KBM-7 (cell line): ENCODE measurements around the gene KCNQ1OT1.

Experiments used
- DNase-seq: peaks from one replicate; pipeline ENCODE4 v3.0.0-alpha.2; 2015
- in situ Hi-C: fragments of 300-500 bp; cut with MboI; formaldehyde crosslinking; loops from 2 replicates; pipeline ENCODE4 v1.14.3; 2020; ENCODE audit warnings: low sequenced_read_pairs, low pct_unique_long_range_greater_than_20kb, mixed read lengths

Gene KCNQ1OT1

DNA sequence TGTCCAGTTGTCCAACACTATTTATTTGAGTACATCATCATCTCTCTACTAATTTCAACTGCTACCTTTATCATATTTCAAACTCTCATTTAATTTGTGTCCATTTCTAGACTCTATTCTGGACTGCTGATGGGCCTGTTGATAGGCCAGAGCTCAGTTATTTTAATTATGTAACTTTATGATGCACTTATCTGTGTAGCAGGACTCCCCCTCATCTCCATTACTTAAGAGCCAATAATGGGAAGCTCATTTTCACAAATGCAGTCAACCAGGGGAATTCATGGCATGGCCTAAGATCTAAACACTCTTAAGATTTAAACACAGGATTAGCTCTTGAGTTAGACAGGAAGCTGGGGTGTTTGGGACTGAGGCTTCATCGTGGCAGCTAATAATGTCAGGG lies 21.4 kb downstream of the KCNQ1OT1 start:
- in situ Hi-C loops: no loop called here
- DNase-seq: no peak

DNA sequence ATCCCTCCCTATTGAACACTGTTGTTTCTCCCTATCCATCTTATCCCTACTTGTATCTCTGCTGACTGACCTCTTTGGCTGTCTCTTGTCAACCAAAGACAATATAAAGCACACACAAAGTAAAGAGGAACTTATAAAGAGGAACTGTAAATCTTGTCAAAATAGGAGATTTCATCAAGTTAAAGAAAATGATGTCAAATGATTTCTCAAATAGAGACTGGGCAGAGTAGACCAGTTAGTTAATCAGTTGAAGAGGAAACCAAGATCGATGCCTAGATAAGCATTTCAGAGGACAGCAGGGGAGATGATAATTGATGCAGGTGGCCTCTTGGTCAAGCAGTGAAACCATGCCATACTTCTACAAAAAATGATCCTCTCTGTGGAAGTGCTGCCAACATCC lies 22.7 kb downstream of the KCNQ1OT1 start:
- DNase-seq: peak; percentile 61

DNA sequence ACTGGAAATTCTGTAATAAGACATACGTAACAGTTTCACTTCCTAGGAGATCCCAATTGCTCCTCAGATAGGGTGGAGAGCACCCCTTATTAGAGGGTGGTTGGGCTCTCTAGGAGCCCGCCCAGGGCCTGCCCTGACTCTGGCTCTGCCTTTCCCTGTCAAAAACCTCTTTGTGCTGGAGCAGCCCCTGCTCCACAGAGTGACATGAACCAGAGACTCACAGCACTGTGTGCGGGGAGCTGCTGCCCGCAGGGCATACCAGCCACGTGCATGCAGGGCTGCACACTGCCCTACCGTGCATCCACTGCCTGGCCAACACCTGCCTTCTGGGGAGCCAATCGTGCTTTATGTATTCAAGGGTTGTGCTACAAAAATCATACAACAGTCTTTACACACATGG lies 24.3 kb downstream of the KCNQ1OT1 start:
- no peak for DNase-seq
- in situ Hi-C loops: no loop called here

More for the DNA sequence above, 22.7 kb downstream of the KCNQ1OT1 start:
- in situ Hi-C loops: no loop called here

DNA sequence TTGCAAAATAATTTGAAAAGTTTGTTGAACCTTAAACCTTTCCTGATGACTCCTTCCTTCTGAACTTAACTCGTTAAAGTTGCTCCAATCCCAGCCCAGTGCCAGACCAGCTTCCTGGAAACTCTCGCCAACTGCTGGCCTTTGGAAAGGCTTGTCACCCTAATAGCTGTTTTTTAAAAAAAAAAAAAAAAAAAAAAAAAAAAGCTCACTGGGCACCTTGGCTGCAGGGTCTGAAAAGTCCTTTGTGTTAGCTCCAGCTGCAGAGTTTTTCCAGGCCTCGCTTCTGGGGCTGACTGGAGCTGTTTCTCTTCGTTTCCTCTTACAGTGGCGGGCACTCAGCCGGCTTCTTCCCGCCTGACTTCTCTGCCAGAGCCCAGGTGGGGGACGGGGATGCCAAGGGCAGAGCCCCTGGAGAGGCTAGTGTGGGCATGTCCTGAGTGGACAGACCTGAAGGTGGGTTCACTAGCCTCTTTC lies 25.1 kb downstream of the KCNQ1OT1 start:
- in situ Hi-C loops: no loop called here

DNA sequence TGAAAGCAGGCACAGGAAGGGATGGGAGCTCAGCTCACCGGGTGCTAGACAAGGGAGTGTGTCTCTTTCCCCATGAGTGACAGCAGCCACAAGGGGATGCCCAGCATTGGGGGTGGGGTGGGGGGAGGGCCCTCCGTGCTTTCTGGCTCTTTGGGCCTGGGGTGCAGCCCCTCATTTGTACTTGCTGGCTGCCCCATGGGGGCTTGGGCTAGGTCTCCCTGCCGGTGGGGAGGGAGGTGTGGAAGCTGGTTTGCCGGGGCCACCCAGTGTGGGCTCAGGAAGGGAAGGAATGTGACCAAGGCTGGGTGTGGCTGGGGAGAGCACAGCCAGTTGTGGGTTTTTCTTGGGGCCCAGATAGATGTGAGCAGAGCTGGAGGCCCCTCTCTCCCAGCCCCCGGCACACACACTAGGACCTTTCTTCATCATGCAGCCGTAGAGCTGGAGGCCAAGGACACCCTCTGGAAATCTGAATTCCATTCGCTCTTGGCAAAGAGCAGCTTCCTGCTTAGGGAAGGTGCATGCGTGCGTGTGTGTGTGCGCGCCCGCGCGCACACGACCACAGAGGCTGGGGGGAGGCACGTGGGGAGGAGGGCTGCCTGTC lies 25.8 kb downstream of the KCNQ1OT1 start:
- in situ Hi-C loops: no loop called here
- DNase-seq: peak; percentile 30

More for the DNA sequence above, 25.1 kb downstream of the KCNQ1OT1 start:
- DNase-seq: no peak

DNA sequence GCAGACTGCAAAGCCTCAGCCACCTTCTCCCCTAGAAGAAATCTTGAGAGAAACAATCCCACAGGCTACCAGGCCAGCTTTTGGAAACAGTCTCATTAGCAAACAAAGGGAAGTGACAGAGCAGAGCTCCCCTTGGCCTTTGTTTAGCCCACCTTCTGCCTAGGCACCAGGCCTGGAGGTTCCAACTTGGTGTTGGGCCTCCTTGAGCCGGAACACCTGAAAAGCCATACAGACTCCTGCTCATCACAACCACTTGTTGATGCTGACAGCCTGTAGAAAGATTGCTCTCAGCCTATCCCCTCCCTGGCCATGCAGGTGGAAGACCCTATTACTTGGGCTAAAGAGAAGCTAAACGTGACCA lies 26.6 kb downstream of the KCNQ1OT1 start:
- no peak for DNase-seq
- in situ Hi-C loops: no loop called here

DNA sequence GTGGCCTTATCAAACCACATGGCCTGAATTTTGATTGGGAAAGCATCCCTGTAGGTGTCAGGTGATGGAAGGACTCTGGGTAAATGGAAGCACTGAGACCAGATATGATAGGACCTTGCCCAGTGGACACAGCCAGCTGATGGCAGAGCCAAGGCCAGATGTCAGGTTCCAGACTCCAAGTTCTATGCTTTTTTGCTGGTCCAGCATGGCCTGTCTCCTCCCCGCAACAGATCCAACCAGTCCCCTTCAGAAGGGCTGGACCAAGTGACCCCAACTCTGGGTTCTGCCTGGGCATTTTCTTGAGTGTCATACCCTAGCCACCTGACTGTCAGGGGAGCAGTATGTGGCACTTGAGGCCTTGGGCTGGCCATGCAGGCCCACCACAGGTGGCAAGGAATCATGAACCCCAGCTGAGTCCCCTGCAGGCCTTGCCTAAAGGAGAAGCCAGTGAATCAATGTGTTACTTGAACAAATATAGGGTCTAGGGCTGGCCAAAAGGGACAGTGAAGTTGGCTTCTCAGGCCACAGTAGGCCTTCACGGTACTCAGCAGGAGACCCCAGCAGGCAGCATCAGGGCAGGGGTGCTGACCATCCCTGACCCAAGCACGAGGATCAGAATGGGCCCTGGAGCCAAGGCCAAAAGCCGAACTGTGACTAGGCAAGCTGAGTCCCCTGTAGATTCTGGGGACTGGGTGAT lies 27.1 kb downstream of the KCNQ1OT1 start:
- in situ Hi-C loops: no loop called here
- DNase-seq: no peak

DNA sequence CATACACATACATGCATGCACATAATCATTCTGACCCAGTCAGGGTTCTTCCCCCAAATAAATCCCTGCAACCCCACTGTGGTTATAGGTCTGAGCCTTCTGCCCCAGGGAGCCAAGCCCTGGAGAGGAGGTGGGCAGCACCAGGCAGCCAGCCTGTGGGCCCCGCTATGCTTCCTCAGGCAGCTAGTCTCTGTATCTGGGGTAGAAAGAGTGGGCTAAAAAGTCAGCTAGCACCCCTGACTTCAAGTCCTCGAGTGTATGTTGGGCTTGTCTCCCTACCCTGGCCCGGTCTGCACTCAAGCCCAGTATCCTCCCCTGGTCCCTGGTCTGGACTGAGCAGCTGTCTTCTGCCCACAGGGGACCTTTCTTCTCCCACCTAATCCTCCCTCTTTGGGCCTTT lies 28.0 kb downstream of the KCNQ1OT1 start:
- in situ Hi-C loops: no loop called here
- DNase-seq: no peak

DNA sequence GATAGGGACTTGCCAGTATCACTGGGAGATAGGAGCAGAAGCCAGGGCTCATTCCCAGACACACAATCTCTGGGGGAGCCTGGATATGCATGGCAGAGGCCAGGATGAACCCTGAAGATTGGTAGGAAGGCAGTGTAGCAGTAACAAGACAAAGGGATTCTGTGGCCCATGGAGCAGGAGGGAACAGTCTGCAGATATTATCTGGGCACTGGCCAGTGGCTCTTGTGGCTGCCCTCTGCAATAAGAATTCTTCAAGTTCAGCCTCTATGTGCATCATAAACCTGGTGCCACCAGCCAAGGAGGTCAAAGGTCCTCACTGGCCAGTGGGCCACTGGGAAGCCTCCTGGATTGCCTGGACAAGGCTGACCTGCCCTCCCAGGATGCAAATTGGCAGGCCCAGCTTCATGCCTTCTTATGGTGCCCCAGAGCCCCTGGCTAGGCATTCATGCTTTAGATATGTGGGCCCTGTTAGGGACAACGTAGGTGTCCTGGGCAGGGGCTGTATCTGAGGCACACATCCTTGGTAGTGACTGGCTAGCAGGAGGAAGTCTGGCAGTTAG lies 29.2 kb downstream of the KCNQ1OT1 start:
- in situ Hi-C loops: no loop called here
- no peak for DNase-seq

DNA sequence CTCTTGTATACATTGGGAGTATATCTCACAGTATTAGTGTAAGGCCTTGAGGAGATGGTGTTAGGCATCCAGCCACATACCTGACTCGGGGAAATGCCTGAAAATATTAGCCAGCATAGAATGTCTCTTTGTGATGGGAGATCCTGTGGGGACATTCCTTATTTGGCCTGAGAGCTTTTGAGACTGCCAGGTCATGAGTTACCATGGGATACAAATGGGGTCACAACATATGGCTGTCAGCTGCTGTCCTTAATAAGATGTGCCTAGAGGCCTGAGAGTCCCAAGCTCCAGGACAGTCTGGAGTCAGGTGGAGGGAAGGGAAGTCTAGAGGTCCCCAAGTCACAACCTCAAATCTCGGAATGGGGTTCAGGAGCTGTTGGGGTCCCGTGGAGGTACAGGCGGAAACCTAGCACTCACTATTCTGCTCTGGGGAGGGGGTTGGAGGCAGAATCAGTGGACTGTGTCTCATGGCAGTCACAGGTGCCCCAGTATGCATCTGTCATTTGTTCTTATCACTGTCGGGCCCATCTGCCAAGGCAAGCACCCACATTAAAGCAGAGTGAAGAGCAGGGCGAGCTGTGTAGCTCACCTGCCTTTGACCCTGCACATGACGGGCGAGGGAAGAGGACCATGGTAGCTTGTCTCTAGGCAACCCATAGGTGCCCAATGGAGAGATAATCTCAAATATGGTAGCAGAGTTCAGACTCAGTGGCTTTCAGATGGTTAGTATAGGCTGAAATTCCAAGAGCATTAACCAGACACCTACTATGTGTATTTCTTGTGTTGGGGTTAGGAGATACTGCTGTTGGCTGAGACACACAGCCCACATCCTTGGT lies 29.9 kb downstream of the KCNQ1OT1 start:
- no peak for DNase-seq
- in situ Hi-C loops: no loop called here

DNA sequence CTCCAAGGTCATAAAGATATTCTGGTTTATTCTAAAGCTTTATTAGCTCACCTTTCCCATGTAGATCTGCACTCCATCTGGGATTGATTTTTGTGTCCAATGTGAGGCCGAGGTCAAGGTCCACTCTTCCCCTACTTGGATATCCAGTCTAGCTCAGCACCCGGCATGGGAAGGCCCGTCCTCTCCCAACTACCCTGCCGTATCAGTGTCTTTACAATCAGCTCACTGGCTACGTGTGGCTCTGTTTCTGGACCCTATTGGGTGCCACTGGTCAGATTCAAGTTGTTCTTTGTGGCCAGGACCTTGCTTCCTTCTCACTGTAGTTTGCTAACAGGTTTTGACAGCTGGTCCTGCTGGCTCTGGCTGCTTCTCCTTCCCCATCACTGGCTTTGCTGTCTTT lies 30.9 kb downstream of the KCNQ1OT1 start:
- in situ Hi-C loops: no loop called here
- no peak for DNase-seq

DNA sequence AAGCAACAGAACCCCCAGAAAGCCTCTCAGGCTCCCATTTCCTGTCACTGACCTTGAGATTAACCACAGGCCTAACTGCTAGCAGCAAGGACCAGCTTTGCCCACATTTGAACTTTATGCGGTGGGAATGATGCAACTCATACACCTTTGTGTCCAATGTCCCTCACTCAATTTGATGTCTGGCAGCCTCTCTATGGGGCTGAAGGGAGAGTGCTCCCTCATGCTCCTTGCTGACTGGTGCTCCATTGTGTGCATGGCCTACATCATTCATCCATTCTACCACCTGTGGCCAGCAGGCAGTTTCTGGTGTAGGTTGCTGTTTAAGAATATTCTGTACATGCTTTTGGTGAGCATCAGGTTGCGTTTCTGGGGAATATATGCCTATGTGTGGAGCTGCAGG lies 31.9 kb downstream of the KCNQ1OT1 start:
- in situ Hi-C loops: no loop called here
- no peak for DNase-seq

DNA sequence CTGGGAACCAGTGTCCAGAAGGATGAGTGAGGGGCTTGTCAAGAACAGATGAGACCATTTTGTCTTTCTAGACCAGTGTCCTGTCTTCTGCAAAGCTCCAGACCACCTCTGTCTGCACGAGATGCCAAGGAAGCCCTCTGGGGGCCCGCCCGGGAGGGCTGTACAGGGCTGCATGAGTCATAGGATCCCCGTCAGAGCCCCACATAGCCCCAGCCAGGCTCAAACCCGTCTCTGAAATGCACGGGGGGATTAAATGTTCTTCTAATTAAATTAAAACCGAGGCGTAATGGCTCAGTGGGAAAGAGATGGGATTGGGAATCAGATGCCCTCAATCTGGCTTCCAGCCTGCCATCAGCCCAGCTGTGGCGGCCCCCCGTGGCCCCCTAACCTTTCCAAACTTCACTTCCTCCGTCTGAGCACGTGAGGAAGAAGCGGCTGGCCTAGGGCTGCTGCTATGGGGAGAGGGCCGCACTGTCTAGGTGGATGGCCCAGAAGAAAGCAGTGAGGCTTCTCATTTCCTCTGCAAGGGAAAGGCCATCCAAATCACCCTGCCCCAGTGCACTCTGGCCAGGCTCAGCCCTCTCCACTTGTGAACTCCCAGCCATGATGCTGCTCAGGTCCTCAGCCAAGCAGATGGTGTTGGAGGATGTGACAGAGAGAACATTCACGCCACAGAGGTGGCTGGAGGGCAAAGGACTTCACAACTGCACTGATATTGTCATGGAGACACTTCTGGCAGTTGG lies 32.8 kb downstream of the KCNQ1OT1 start:
- no peak for DNase-seq
- in situ Hi-C loops: no loop called here

DNA sequence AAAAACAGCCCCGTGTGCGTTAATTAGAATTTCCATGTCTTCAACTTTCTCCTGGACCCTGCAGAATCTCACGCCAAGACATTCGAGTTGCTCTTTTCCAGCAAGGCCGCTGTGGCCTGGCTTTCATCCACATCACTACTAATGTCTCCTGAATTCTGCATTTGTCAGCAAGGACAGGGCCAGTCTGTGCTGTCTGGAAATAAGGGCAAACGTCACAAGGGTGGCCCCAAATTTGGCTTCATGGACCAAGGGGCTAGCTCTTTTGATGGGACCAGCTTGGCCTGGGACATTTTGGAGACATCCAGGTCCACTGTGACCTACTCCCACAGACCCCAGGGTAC lies 33.4 kb downstream of the KCNQ1OT1 start:
- no peak for DNase-seq
- in situ Hi-C loops: no loop called here

DNA sequence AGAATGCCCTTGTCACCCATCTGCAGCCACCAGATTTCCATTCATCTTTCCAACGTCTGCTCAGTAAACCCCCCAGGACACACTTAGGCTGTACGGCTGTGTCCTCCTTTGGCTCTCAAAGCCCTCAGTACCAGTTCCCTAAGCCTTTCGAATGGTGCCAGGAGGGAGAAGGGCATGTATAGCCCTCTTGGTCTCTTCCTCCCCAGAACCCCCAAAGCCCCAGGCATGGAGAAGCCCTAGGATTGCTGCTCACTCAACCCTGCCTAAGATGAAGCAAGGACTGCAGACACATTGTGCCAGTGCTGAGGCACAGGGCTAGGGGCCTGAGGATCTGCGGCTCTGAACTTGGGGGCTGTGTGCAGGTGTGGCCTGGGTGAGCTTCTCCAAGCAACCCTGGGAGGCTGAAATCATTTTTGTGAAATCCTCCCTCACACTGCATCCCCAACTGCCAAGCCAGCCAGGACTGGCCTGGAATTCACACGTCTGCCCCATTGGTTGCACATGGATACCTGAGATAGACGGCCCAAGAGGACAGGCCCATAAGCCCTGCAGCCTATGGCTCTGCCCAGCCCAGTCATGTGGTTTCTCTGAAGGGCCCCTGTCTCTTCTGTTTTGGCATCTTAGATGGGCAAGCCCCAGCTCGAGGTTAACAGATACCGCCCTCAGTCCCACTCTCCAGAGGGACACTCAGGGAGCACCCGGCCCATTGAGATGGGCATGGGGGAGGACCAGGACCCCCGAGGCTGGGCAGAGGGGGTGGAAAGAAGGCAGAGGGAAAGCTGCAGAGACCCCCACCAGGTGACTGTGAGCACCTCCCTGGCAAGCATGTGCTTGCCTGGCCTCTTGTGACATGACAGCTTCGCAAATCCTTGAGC lies 34.0 kb downstream of the KCNQ1OT1 start:
- DNase-seq: no peak
- in situ Hi-C loops: no loop called here

DNA sequence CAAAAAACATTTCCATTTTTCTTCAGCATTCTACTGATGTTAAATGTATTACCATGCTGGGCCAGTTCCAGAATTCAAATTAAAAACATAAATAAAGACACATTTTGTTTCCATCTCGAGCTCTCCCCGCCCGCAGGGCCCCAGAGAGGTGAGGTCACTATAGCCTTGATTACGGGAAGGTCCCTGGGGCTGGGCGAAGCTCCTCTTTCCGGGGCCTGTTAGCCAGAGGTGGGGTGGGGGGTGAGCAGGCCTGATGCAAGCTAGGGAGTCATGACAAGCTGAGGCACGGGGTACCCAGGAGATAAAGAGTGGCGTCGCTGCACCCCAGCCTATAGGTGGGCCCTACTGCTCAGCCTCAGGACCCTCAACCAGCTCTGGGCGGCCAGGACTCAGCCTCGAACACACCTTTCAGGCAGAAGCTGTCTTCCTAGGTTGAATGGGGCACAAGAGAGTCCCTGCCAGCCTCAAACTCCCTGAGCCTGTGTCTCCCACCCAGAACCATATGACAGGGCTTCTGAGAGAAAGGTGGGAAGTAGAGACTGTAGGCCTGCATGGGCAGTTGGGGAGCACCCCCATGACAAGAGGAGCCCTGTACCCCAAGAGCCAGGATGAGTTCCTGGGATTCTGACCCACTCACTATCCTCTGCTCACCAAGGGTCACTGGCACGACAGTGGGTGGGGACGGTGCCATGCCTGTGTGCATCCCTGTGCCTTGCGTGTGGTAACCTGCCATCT lies 34.8 kb downstream of the KCNQ1OT1 start:
- in situ Hi-C loops: no loop called here
- no peak for DNase-seq

DNA sequence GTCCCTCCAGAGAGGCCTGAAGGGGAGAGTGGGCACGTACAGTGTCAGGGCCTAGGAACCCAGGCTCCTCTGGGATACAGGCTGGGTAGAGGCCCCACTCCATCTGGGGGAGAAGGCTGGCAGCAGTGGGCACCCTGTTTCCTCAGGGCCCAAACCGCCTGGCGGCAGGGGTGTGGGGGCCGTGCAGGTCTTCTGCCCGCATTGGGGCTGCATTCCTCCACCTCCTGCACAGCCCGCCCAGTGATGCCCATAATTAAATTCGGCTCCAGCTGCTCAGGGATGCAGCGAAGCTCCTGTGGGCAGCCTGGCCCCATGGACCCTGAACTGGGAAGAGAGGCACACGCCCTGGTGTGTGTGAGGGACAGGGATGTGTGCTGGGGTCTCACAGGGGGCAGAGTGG lies 35.4 kb downstream of the KCNQ1OT1 start:
- in situ Hi-C loops: no loop called here

DNA sequence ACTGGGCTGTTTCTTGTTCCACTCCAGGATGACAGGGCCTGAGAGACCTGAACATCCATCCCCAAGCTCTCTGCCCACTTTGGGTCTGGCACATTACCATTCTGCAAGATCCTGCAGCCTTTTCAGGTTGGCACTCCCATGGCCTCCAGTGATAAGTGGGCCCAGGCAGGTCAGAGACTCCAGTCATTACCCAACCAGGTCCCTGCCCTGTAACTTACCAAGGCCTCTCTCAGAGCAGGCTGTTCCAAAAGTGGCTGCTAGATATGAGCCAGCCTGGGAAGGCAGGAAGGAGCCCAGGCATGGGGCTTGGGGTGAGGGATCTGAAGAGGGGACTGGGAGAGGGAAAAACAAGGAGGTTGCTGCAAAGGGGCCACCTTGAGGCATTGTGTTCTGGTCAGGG lies 35.9 kb downstream of the KCNQ1OT1 start:
- in situ Hi-C loops: no loop called here
- no peak for DNase-seq

More for the DNA sequence above, 35.4 kb downstream of the KCNQ1OT1 start:
- DNase-seq: no peak
